Gastroesophageal sphincter (tissue), 4 donors: Measurements from ENCODE around the gene CSTB. TPM values are rescaled to one million over a fixed set of nuclear protein-coding genes. Genes with fewer than 3 reads are reported as not detected.

ENCODE experiments used
- ATAC-seq: fragments of 150-250 bp; one replicate; pipeline ENCODE4 v1.9.1; 2016; ENCODE audit warnings: mild to moderate bottlenecking, moderate library complexity
- H3K27ac ChIP-seq, 4 donors: fragments of 200-600 bp; sonication (generic) in 3 of 4; 1 replicate in 3 of 4; 2 replicates in 1 of 4; pipeline ENCODE4 v1.5.1; 2016 to 2019
- H3K27me3 ChIP-seq: fragments of 200-600 bp; sonication (generic); one replicate; pipeline ENCODE4 v1.5.1; 2019
- H3K36me3 ChIP-seq, 2 donors: fragments of 200-600 bp; sonication (generic); one replicate each; pipeline ENCODE4 v1.5.1; 2019; ENCODE audit warnings: control low read depth in 1 of 2
- H3K4me1 ChIP-seq, 3 donors: fragments of 200-600 bp; sonication (generic); 1 replicate in 2 of 3; 2 replicates in 1 of 3; pipeline ENCODE4 v1.5.1; 2016 to 2019; ENCODE audit warnings: control low read depth in 2 of 3
- H3K4me3 ChIP-seq, 2 donors: fragments of 200-600 bp; sonication (generic); one replicate each; pipeline ENCODE4 v1.5.1; 2019; ENCODE audit warnings: mild to moderate bottlenecking in 1 of 2, moderate library complexity in 1 of 2
- H3K9me3 ChIP-seq, 3 donors: fragments of 200-600 bp; sonication (generic); one replicate each; pipeline ENCODE4 v1.5.1; 2017 to 2019; ENCODE audit warnings: control low read depth in 2 of 3
- CTCF ChIP-seq, 4 experiments: fragments of 200-600 bp in 2 of 4; fragments of 450-650 bp in 2 of 4; sonication (generic) in 1 of 4; IDR thresholded peaks; one replicate each; pipeline ENCODE4 v1.5.1; 2017 to 2019; ENCODE audit warnings: antibody characterized with exemption in 4 of 4, mild to moderate bottlenecking in 2 of 4, moderate library complexity in 2 of 4
- EP300 ChIP-seq: sonication (generic); formaldehyde crosslinking; IDR thresholded peaks from one replicate; pipeline ENCODE4 v1.6.1; 2017; ENCODE audit warnings: antibody characterized with exemption, mild to moderate bottlenecking
- POLR2A ChIP-seq, 2 donors: fragments of 450-650 bp; IDR thresholded peaks; one replicate each; pipeline ENCODE4 v1.6.1; 2017; ENCODE audit warnings: antibody characterized with exemption in 2 of 2, mild to moderate bottlenecking in 2 of 2, moderate library complexity in 1 of 2
- POLR2AphosphoS5 ChIP-seq: sonication (generic); formaldehyde crosslinking; IDR thresholded peaks from one replicate; pipeline ENCODE4 v1.6.1; 2017; ENCODE audit warnings: antibody characterized with exemption
- WGBS, 2 donors: methylation state at CpG; one replicate each; pipeline ENCODE4 v1.1.5; 2018; ENCODE audit warnings: low coverage in 1 of 2; 5-methylcytosine and 5-hydroxymethylcytosine counted together
- total RNA-seq, 4 donors: library from RNA; depleted of rRNA; stranded (reverse); fragments of >200 nt; gene quantifications; one replicate each; pipeline ENCODE4 v1.1.0, GENCODE V29; 2016

Gene CSTB
- total RNA-seq, 4 donors from 2014 or later = 8.9 to 22.2 (median 10.1) TPM

- no peaks in the 10 kb centered on the region for H3K27me3 ChIP-seq
- no peak overlapping the region for H3K27ac ChIP-seq
- ATAC-seq = no peak
- no peak for TF ChIP-seq EP300
- TF ChIP-seq CTCF (IDR thresholded peaks at IDR 0.05) = no peak
- no peak for TF ChIP-seq POLR2A (IDR thresholded peaks at IDR 0.05)
- no peak for TF ChIP-seq POLR2AphosphoS5
- peaks cover 0 to 77% of the 10 kb centered on the region in 2 donors for H3K36me3 ChIP-seq
- H3K4me3 ChIP-seq = no peak overlapping the region
- no peaks in the 10 kb centered on the region for H3K4me1 ChIP-seq
- whole genome bisulfite sequencing, 2 donors = 84 to 92% methylated on average over 2 to 8 of the region's 14 CpGs
- H3K9me3 ChIP-seq = no peaks in the 10 kb centered on the region
These were observed 26.7 kb upstream of the CSTB start for GRCh38 chr21:43802713-43803313.

DNA sequence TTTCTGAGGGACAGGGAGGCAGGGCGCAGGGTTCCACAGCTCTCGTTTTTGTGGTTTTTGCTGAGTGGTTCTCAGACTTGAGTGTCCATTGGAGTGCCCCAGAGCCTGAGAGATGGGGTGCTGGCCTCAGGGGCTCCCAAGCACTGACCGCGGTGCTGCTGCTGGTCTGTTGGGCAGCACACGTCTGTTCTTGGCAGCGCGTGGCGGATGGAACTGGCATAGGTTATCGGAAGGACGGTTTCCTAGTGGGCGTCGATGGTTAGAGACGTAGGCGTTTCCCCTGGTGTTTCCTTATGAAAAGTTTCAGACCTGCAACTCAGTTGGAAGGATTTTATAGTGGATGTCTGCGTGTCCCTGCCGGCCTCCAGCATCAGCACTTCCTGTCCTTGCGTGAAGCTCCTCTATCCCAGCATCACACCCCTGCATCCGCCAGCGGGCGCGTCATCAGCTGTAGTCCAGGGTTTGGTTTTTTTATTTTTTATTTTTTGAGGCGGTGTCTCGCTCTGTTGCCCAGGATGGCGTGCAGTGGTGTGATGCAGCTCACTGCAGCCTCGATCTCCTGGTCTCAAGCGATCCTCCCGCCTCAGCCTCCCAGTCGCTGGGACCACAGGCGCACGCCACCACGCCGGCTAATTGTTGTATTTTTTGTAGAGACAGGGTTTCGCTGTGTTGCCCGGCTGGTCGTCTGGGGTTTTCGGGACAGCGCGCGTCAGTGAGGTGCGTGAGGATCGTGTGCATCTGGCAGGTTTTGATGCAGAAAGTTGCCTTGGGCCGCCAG lies 25.1 kb upstream of the CSTB start:
- Histone ChIP-seq H3K27me3 (no peaks in the 10 kb centered on the region), H3K4me1 (no peaks in the 10 kb centered on the region), H3K36me3 (peaks cover 0 to 91% of the 10 kb centered on the region in 2 donors), H3K27ac (no peak overlapping the region), H3K9me3 (no peaks in the 10 kb centered on the region), H3K4me3 (no peak overlapping the region)
- no peak for TF ChIP-seq EP300
- no peak for TF ChIP-seq CTCF (IDR thresholded peaks at IDR 0.05)
- no peak for TF ChIP-seq POLR2A (IDR thresholded peaks at IDR 0.05)
- no peak for TF ChIP-seq POLR2AphosphoS5
- no peak for ATAC-seq
- WGBS, 2 donors = 92 to 95% methylated on average over 4 to 10 of the region's 42 CpGs

DNA sequence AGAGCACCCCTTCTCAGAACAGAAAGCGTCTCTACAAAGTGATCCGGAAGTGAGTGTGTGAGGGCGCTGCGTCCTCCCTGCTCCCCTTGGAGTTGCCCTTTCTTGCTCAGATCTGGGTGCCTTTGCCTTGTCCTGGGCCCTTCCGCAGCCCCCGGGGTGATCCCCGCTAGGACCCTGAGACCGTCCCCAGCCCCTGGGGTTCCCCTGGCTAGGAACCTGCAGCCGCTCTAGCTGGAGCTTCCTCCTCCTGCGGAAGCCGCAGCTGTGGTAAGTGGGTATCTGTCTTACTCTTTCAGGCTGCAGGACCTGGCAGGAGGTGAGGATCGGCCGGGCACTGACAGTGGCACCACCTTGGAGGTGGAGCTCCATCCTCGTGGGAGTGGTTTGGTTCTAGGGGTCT lies 24.5 kb upstream of the CSTB start:
- no peaks in the 10 kb centered on the region for H3K27me3 ChIP-seq
- H3K27ac ChIP-seq = no peak overlapping the region
- H3K4me3 ChIP-seq = no peak overlapping the region
- 89% methylated on average over 7 of the region's 14 CpGs; no CpG with 5 or more reads in 1 of the 2 donors for WGBS, 2 donors
- TF ChIP-seq POLR2AphosphoS5 = no peak
- TF ChIP-seq EP300 = no peak
- TF ChIP-seq POLR2A (IDR thresholded peaks at IDR 0.05) = no peak
- TF ChIP-seq CTCF (IDR thresholded peaks at IDR 0.05) = no peak
- peaks cover 0 to 93% of the 10 kb centered on the region in 2 donors for H3K36me3 ChIP-seq
- H3K9me3 ChIP-seq = no peaks in the 10 kb centered on the region
- no peak for ATAC-seq
- H3K4me1 ChIP-seq = no peaks in the 10 kb centered on the region

- H3K36me3 ChIP-seq = peaks cover 0 to 97% of the 10 kb centered on the region in 2 donors
- H3K9me3 ChIP-seq = no peaks in the 10 kb centered on the region
- no peaks in the 10 kb centered on the region for H3K4me1 ChIP-seq
- ATAC-seq = no peak
- WGBS, 2 donors = 88% methylated on average over 6 of the region's 17 CpGs; no CpG with 5 or more reads in 1 of the 2 donors
- no peak overlapping the region for H3K27ac ChIP-seq
- H3K27me3 ChIP-seq = no peaks in the 10 kb centered on the region
- TF ChIP-seq POLR2AphosphoS5 (no peak), POLR2A (IDR thresholded peaks at IDR 0.05) (no peak), EP300 (no peak), CTCF (IDR thresholded peaks at IDR 0.05) (no peak)
- no peak overlapping the region for H3K4me3 ChIP-seq
These were observed 24.0 kb upstream of the CSTB start for GRCh38 chr21:43800124-43800523.
